Body of pancreas (tissue), 4 donors: ENCODE results near the gene IL12A. TPM values are rescaled to one million over a fixed set of nuclear protein-coding genes. Genes with fewer than 3 reads are reported as not detected.
A peak's percentile ranks its signal among the peaks of the same experiment; 100 is the strongest.

Source experiments
- ATAC-seq: fragments of 150-250 bp; one replicate; pipeline ENCODE4 v1.9.1; 2016
- DNase-seq, 4 donors: peaks; one replicate each; pipeline ENCODE4 v3.0.0-alpha.2; 2019
- H3K27ac ChIP-seq, 4 donors: fragments of 200-600 bp; sonication (generic); 1 replicate in 3 of 4; 2 replicates in 1 of 4; pipeline versions ENCODE4 v1.5.1 to v1.6.1; 2016 to 2019; ENCODE audit warnings: mild to moderate bottlenecking in 1 of 4, mixed read lengths in 1 of 4, moderate library complexity in 1 of 4
- H3K27me3 ChIP-seq, 2 donors: fragments of 200-600 bp; sonication (generic); one replicate each; pipeline ENCODE4 v1.6.0; 2016; ENCODE audit warnings: mild to moderate bottlenecking in 1 of 2
- H3K36me3 ChIP-seq, 2 donors: fragments of 200-600 bp; sonication (generic); replicated peaks in 1 of 2; 2 replicates each; pipeline ENCODE4 v1.5.1; 2016; ENCODE audit warnings: low read depth in 2 of 2; ENCODE audit not compliant: insufficient read depth in 1 of 2
- H3K4me1 ChIP-seq: fragments of 200-600 bp; sonication (generic); one replicate; pipeline ENCODE4 v1.6.0; 2016
- H3K4me3 ChIP-seq, 2 donors: fragments of 200-600 bp; sonication (generic); 1 replicate in 1 of 2; 2 replicates in 1 of 2; pipeline ENCODE4 v1.5.1; 2016 to 2019
- H3K9me3 ChIP-seq, 3 donors: fragments of 200-600 bp; sonication (generic); 1 replicate in 2 of 3; 2 replicates in 1 of 3; pipeline ENCODE4 v1.5.1; 2016
- CTCF ChIP-seq, 7 experiments: fragments of 450-650 bp in 4 of 7; fragments of 200-600 bp in 3 of 7; sonication (generic) in 3 of 7; IDR thresholded peaks; one replicate each; pipeline ENCODE4 v1.5.1; 2016 to 2019; ENCODE audit warnings: antibody characterized with exemption in 7 of 7
- POLR2A ChIP-seq, 3 donors: fragments of 450-650 bp; IDR thresholded peaks; one replicate each; pipeline ENCODE4 v1.6.1; 2016; ENCODE audit warnings: antibody characterized with exemption in 3 of 3, mild to moderate bottlenecking in 2 of 3
- WGBS, 2 donors: methylation state at CpG; one replicate each; pipeline ENCODE4 v1.1.5; 2017; 5-methylcytosine and 5-hydroxymethylcytosine counted together
- intact Hi-C: fragments of 100-400 bp; cut with DNase I; formaldehyde crosslinking; loops from one replicate; pipeline ENCODE4 v1.15.1; 2023
- total RNA-seq, 2 donors: library from RNA; depleted of rRNA; stranded (reverse); fragments of >200 nt; gene quantifications; one replicate each; pipeline ENCODE4 v1.1.0, GENCODE V29; 2016

IL12A gene
- total RNA-seq, 2 donors from 2014 or later: 0.26 to 1.6 TPM

GRCh38 chr3:159996018-159996417, 7.4 kb downstream of the IL12A start:
- DNase-seq (no peak), ATAC-seq (no peak)
- Histone ChIP-seq H3K27me3 (no peaks in the 10 kb centered on the region), H3K4me3 (no peak overlapping the region), H3K4me1 (peaks cover 5% of the 10 kb centered on the region), H3K9me3 (no peaks in the 10 kb centered on the region), H3K27ac (no peak overlapping the region), H3K36me3 (no peaks in the 10 kb centered on the region)
- intact Hi-C loops: no loop called here
- no peak for TF ChIP-seq CTCF (IDR thresholded peaks at IDR 0.05)
- TF ChIP-seq POLR2A (IDR thresholded peaks at IDR 0.05): no peak

GRCh38 chr3:159996959-159997358, 8.3 kb downstream of the IL12A start:
- intact Hi-C loops: no loop called here
- H3K4me3 ChIP-seq: no peak overlapping the region
- 64 to 83% methylated on average over 7 of the region's 7 CpGs for WGBS, 2 donors
- no peak for DNase-seq
- no peaks in the 10 kb centered on the region for H3K9me3 ChIP-seq
- no peak for ATAC-seq
- TF ChIP-seq CTCF (IDR thresholded peaks at IDR 0.05): no peak
- no peak for TF ChIP-seq POLR2A (IDR thresholded peaks at IDR 0.05)
- peaks cover 5% of the 10 kb centered on the region for H3K4me1 ChIP-seq
- no peak overlapping the region for H3K27ac ChIP-seq
- H3K27me3 ChIP-seq: no peaks in the 10 kb centered on the region
- H3K36me3 ChIP-seq: no peaks in the 10 kb centered on the region

- Histone ChIP-seq H3K4me3 (no peak overlapping the region), H3K27me3 (no peaks in the 10 kb centered on the region), H3K36me3 (no peaks in the 10 kb centered on the region), H3K9me3 (no peaks in the 10 kb centered on the region), H3K27ac (no peak overlapping the region), H3K4me1 (no peaks in the 10 kb centered on the region)
- TF ChIP-seq CTCF (IDR thresholded peaks at IDR 0.05): no peak
- TF ChIP-seq POLR2A (IDR thresholded peaks at IDR 0.05): no peak
- DNase-seq (no peak), ATAC-seq (no peak)
- intact Hi-C loops: loop anchor here (10.0 kb wide), 1 partner anchor 116 kb away; no protein-coding TSS in a partner anchor
- WGBS, 2 donors: 80 to 82% methylated on average over 7 of the region's 7 CpGs
Observed at GRCh38 chr3:160001148-160001760, 12.6 kb downstream of the IL12A start.

GRCh38 chr3:160001850-160002623, 13.4 kb downstream of the IL12A start:
- intact Hi-C loops: loop anchor here (10.0 kb wide), 1 partner anchor 117 kb away; no protein-coding TSS in a partner anchor
- H3K4me3 ChIP-seq: no peak overlapping the region
- no peak for ATAC-seq
- H3K27me3 ChIP-seq: no peaks in the 10 kb centered on the region
- peak in 1 of 4 donors; percentile 34 for DNase-seq
- no peak overlapping the region for H3K27ac ChIP-seq
- H3K36me3 ChIP-seq: no peaks in the 10 kb centered on the region
- 69 to 90% methylated on average over 7 of the region's 7 CpGs for WGBS, 2 donors
- H3K4me1 ChIP-seq: no peaks in the 10 kb centered on the region
- H3K9me3 ChIP-seq: no peaks in the 10 kb centered on the region
- TF ChIP-seq CTCF (IDR thresholded peaks at IDR 0.05) (no peak), POLR2A (IDR thresholded peaks at IDR 0.05) (no peak)
